Endothelial cell of umbilical vein (primary cell): ENCODE data around the gene AMHR2.

ENCODE experiments used
- EZH2 ChIP-seq: IDR thresholded peaks from 2 replicates; pipeline ENCODE4 v1.6.1; 2012; ENCODE audit warnings: borderline replicate concordance, low read depth, mild to moderate bottlenecking, moderate library complexity, low read length, inconsistent platforms; ENCODE audit not compliant: severe bottlenecking
- FOS ChIP-seq: IDR thresholded peaks from 2 replicates; pipeline ENCODE4 v1.6.1; 2011; ENCODE audit warnings: mild to moderate bottlenecking, low read length, moderate library complexity, borderline replicate concordance; ENCODE audit not compliant: insufficient read depth
- GATA2 ChIP-seq: IDR thresholded peaks from 2 replicates; pipeline ENCODE4 v1.7.0; 2011; ENCODE audit warnings: low read depth, mild to moderate bottlenecking, moderate library complexity, mixed read lengths, low read length; ENCODE audit not compliant: insufficient read length, insufficient read depth
- JUN ChIP-seq: IDR thresholded peaks from 2 replicates; pipeline ENCODE4 v1.6.1; 2011; ENCODE audit warnings: borderline replicate concordance, low read depth; ENCODE audit not compliant: insufficient read length, insufficient read depth
- POLR2A ChIP-seq: IDR thresholded peaks from 2 replicates; pipeline ENCODE4 v1.6.1; 2012; ENCODE audit warnings: low read depth, mild to moderate bottlenecking, control low read depth, low read length
- POLR2AphosphoS5 ChIP-seq: IDR thresholded peaks from 2 replicates; pipeline ENCODE4 v1.6.1; 2012; ENCODE audit warnings: low read depth, mild to moderate bottlenecking, control low read depth, low read length, moderate library complexity; ENCODE audit not compliant: insufficient read depth
- TF ChIP-seq, protein P1 (sequence below), 2 donors: IDR thresholded peaks; 1 replicate in 1 of 2; 2 replicates in 1 of 2; pipeline ENCODE4 v1.5.1; 2011; ENCODE audit warnings: low read length in 2 of 2, mild to moderate bottlenecking in 2 of 2, moderate library complexity in 2 of 2, control low read depth in 1 of 2, inconsistent platforms in 1 of 2, low read depth in 1 of 2; ENCODE audit not compliant: insufficient read depth in 1 of 2; ENCODE audit errors: extremely low read depth in 1 of 2
- TF ChIP-seq, protein P2 (sequence below): IDR thresholded peaks from 2 replicates; pipeline ENCODE4 v1.6.1; 2011; ENCODE audit not compliant: insufficient read depth, insufficient read length

DNA sequence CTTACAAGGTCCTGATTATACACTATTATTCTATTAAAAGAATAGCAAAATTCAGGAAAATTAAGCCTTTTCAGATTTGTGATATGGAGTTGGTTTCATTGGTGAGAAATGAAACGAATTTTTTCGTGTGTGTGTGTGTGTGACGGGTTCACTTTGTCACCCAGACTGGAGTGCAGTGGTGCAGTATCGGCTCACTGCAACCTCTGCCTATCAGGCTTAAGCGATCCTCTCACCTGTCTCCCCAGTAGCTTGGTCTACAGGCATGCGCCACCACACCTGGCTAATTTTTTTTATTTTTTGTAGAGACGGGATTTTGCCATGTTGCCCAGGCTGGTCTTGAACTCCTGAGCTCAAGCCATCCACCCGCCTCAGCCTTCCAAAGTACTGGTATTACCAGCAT is 37.9 kb downstream of the AMHR2 start:
- TF ChIP-seq JUN (no peak), EZH2 (no peak), POLR2AphosphoS5 (no peak), POLR2A (no peak), GATA2 (no peak), FOS (no peak)
- TF ChIP-seq, protein P1, sequence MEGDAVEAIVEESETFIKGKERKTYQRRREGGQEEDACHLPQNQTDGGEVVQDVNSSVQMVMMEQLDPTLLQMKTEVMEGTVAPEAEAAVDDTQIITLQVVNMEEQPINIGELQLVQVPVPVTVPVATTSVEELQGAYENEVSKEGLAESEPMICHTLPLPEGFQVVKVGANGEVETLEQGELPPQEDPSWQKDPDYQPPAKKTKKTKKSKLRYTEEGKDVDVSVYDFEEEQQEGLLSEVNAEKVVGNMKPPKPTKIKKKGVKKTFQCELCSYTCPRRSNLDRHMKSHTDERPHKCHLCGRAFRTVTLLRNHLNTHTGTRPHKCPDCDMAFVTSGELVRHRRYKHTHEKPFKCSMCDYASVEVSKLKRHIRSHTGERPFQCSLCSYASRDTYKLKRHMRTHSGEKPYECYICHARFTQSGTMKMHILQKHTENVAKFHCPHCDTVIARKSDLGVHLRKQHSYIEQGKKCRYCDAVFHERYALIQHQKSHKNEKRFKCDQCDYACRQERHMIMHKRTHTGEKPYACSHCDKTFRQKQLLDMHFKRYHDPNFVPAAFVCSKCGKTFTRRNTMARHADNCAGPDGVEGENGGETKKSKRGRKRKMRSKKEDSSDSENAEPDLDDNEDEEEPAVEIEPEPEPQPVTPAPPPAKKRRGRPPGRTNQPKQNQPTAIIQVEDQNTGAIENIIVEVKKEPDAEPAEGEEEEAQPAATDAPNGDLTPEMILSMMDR (IDR thresholded peaks at IDR 0.05; ENCODE audit: extremely low read depth in 1 of 2, insufficient read depth in 1 of 2, low read depth in 1 of 2, low read length in 2 of 2): no peak
- TF ChIP-seq, protein P2, sequence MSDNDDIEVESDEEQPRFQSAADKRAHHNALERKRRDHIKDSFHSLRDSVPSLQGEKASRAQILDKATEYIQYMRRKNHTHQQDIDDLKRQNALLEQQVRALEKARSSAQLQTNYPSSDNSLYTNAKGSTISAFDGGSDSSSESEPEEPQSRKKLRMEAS: no peak
